Measurements from ENCODE around the gene UNC5A.

UNC5A gene

GRCh38 chr5:176879663-176880361 lies 69.5 kb downstream of the UNC5A start:
- DNase-seq (ENCODE audit: low read depth, low spot score), result no peak

- DNase-seq (ENCODE audit: low read depth, low spot score), result no peak
Observed at GRCh38 chr5:176880366-176881020, 70.1 kb downstream of the UNC5A start.

GRCh38 chr5:176881021-176881749 lies 70.8 kb downstream of the UNC5A start:
- DNase-seq (ENCODE audit: low read depth, low spot score), result no peak

GRCh38 chr5:176881816-176882566 lies 71.6 kb downstream of the UNC5A start:
- no peak for DNase-seq (ENCODE audit: low read depth, low spot score)

- no peak for DNase-seq (ENCODE audit: low read depth, low spot score)
Observed at GRCh38 chr5:176882567-176882903, 72.2 kb downstream of the UNC5A start.

GRCh38 chr5:176883700-176884570 lies 73.6 kb downstream of the UNC5A start:
- no peak for DNase-seq (ENCODE audit: low read depth, low spot score)

GRCh38 chr5:176884571-176884890 lies 74.2 kb downstream of the UNC5A start:
- DNase-seq (ENCODE audit: low read depth, low spot score), result no peak

- DNase-seq (ENCODE audit: low read depth, low spot score), result no peak
Observed at GRCh38 chr5:176886336-176887251, 76.2 kb downstream of the UNC5A start.

- DNase-seq (ENCODE audit: low read depth, low spot score), result no peak
Observed at GRCh38 chr5:176887252-176887849, 77.0 kb downstream of the UNC5A start.

- no peak for DNase-seq (ENCODE audit: low read depth, low spot score)
Observed at GRCh38 chr5:176888016-176888864, 77.9 kb downstream of the UNC5A start.

GRCh38 chr5:176888865-176889165 lies 78.5 kb downstream of the UNC5A start:
- no peak for DNase-seq (ENCODE audit: low read depth, low spot score)

- DNase-seq (ENCODE audit: low read depth, low spot score), result no peak
Observed at GRCh38 chr5:176889321-176890280, 79.2 kb downstream of the UNC5A start.

- no peak for DNase-seq (ENCODE audit: low read depth, low spot score)
Observed at GRCh38 chr5:176890455-176891330, 80.3 kb downstream of the UNC5A start.

- DNase-seq (ENCODE audit: low read depth, low spot score), result no peak
Observed at GRCh38 chr5:176891331-176891958, 81.1 kb downstream of the UNC5A start.

GRCh38 chr5:176892663-176893062 lies 82.3 kb downstream of the UNC5A start:
- DNase-seq (ENCODE audit: low read depth, low spot score), result no peak

- no peak for DNase-seq (ENCODE audit: low read depth, low spot score)
Observed at GRCh38 chr5:176894298-176894697, 83.9 kb downstream of the UNC5A start.

All from activated CD4-positive, CD25-positive, alpha-beta regulatory T cell treated with anti-CD3 and anti-CD28 coated beads, Interleukin-2, amount 50 U/mL, for 16 hours (primary cell).